ENCODE results near the gene SLC7A8. TPM values are rescaled to one million over a fixed set of nuclear protein-coding genes. Genes with fewer than 3 reads are reported as not detected.

The SLC7A8 gene
- total and polyA plus RNA-seq, 12 donors, result 6.8 to 50.9 (median 26.7) TPM

DNA sequence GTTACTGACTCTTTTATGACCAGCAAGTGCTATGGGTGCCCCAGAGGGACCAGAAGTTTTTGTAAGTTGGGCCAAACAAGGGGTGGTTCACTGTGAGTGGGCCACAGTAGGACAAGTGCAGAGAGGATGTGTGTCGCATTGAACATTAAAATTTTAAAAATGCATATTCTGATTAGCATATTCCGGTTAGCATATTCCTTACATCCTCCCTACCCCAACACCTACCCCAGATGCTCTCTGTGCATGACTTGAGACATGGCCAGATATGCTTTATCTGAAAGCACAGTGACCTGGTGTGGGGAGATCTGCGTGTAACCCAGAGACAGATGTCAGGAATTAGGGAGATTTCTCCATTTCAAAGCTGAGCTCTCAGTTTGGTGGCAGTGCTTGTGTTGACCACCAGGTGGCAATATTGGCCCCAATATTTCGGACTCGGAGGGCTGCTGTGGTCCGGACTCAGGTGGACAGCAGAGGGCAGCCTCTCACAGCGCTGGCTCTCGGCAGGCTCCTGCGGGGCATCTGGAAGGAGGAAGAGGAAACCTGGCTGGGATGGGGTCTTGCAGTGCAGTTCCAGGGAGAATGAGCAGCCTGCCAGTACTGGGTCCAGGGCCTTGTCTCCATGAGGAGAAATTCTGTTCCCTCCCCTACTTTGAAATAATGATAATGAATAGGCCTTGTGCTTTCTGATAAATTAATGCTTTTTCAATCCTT is 62.8 kb downstream of the SLC7A8 start:
- 16 to 21% (median 19%) methylated on average over 9 of the region's 9 CpGs for WGBS, 4 donors
- intact Hi-C loops (cut with DNase I), result loop anchor here (2.0 to 10.0 kb wide), 2 partner anchors 66 to 174 kb away; no protein-coding TSS in a partner anchor
- H3K27me3 ChIP-seq, result no peaks in the 10 kb centered on the region

DNA sequence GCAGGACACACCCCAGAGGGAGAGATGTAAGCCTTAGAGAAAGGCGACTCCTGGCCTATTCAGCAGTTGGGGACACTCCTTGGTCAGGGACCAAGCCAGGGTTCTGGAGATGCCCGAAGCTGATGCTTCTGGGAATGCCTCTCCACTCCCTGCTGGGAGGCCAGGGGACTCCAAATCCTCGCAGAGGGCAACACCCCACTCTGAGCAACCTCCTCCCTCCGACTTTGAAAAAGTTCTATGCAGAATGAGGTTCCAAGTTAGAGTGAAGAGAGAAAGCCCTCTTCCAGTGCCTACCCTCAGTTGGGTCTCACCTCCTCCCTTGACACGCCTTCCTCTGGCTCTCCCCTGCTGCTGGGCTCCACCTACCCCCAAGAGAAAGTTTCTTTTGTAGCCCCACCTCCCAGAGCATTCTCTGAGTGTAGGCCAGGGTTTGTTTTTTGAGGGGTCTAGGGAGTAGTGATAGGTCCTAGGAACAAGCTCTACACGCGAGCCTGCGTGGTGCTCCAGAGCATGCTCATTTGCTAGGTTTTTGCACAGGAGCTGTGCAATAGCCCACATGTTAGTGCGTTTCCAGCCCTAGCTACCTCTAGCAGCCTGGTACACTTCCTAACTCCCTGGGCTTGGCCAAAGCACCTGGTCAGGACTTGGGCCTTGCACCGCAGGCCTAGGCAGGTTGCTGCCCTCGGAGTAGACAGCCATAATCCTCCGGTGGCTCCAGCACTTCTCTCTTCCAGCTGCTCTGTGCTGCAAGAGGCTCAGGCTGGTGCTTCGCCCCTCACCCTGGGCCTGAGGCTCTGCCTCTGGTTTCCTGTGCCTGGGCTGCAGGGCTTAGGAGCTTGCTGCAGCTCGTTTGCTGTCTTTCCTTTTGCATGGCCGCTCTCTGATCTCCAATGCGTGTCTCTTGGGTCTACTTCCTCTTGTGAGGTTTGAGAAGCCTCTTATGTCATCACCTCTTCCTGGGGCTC is 63.8 kb downstream of the SLC7A8 start:
- 63 to 69% (median 65%) methylated on average over 12 to 16 of the region's 16 CpGs for WGBS, 4 donors
- H3K27me3 ChIP-seq, result no peaks in the 10 kb centered on the region
- DNase-seq, result no peak
- no peaks in the 10 kb centered on the region for H3K36me3 ChIP-seq (replicated peaks in 1 of 2)
- intact Hi-C loops (cut with DNase I), result loop anchor here (2.0 to 10.0 kb wide), 2 partner anchors 67 to 175 kb away; no protein-coding TSS in a partner anchor
- no peak for TF ChIP-seq POLR2A (IDR thresholded peaks at IDR 0.05)
- TF ChIP-seq, protein P1, sequence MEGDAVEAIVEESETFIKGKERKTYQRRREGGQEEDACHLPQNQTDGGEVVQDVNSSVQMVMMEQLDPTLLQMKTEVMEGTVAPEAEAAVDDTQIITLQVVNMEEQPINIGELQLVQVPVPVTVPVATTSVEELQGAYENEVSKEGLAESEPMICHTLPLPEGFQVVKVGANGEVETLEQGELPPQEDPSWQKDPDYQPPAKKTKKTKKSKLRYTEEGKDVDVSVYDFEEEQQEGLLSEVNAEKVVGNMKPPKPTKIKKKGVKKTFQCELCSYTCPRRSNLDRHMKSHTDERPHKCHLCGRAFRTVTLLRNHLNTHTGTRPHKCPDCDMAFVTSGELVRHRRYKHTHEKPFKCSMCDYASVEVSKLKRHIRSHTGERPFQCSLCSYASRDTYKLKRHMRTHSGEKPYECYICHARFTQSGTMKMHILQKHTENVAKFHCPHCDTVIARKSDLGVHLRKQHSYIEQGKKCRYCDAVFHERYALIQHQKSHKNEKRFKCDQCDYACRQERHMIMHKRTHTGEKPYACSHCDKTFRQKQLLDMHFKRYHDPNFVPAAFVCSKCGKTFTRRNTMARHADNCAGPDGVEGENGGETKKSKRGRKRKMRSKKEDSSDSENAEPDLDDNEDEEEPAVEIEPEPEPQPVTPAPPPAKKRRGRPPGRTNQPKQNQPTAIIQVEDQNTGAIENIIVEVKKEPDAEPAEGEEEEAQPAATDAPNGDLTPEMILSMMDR (IDR thresholded peaks at IDR 0.05), result no peak
- peak overlapping the region in 1 of 5 donors; percentile 32 for H3K27ac ChIP-seq
- H3K4me3 ChIP-seq, result no peak overlapping the region
- peaks cover 0 to 23% of the 10 kb centered on the region in 2 donors for H3K4me1 ChIP-seq (replicated peaks in 1 of 2)
- H3K9me3 ChIP-seq (replicated peaks in 1 of 3), result no peaks in the 10 kb centered on the region

More for the DNA sequence above, 62.8 kb downstream of the SLC7A8 start:
- peak; percentile 88 to 97 (median 93) for DNase-seq
- Histone ChIP-seq H3K4me3 (no peak overlapping the region), H3K4me1 (replicated peaks in 1 of 2) (peaks cover 0 to 16% of the 10 kb centered on the region in 2 donors), H3K36me3 (replicated peaks in 1 of 2) (no peaks in the 10 kb centered on the region), H3K27ac (peak overlapping the region in 2 of 5 donors; percentile 55 to 70), H3K9me3 (replicated peaks in 1 of 3) (no peaks in the 10 kb centered on the region)
- peak in 1 of 2 donors; percentile 43 for TF ChIP-seq POLR2A (IDR thresholded peaks at IDR 0.05)
- TF ChIP-seq, protein P1 (IDR thresholded peaks at IDR 0.05), result peak; percentile 100

DNA sequence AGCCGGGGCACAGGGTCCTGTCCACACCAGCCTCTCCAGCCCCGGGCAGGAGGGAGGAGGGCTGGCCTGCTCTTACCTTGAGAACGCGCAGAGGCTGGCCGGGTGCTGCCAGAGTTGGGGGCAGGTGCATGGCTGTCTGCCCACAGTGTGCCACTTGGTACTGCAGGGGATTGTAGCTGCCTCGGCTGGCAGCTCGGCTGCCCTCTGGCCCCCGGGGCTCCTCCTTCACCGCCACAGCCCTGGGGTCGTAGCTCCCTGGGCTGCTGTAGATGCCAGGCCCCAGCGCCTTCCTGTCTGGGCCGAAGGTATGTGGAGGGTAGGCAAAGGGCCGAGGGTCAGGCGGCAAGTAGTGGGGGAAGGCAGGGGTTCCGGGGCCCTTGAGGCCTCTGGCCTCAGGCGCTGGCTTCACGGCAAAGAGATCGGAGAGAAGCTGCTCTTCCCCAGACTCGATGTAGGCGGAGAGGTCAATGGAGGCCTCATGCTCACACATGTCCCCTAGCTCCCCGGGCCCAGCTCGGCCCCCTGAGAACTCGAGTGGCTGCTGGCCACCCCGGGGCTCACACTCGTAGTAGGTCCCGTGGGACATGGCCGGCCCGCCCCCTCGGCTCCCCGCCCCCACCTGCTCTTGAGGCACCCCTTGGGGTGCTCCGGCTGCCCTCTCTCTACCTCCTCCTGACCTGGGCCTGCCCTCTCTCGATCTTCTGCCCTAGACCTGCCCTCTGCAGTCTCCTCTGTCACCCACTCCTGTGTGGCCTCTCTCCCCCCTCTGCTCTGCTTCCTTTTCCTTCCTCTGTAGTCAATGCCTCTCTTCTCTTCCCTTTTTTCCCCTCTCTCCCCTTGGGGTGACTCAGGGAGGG is 64.7 kb downstream of the SLC7A8 start, which contains the start of gene CEBPE:
TSS of gene CEBPE (minus strand) at position 750 of the 857 bp plus-strand sequence. CDS start at position 586, 164 bp downstream.
- WGBS, 4 donors, result 57 to 77% (median 72%) methylated on average over 8 to 32 of the region's 32 CpGs
- H3K4me3 ChIP-seq, result no peak within 1 kb of the TSS

More for the DNA sequence above, 64.7 kb downstream of the SLC7A8 start, which contains the start of gene CEBPE:
- DNase-seq, result no peak
- no peaks in the 10 kb centered on the region for H3K9me3 ChIP-seq (replicated peaks in 1 of 3)
- H3K4me1 ChIP-seq (replicated peaks in 1 of 2), result peaks cover 0 to 23% of the 10 kb centered on the region in 2 donors
- no peaks in the 10 kb centered on the region for H3K36me3 ChIP-seq (replicated peaks in 1 of 2)
- H3K27ac ChIP-seq, result peak within 1 kb of the TSS in 1 of 5 donors; percentile 32
- intact Hi-C loops (cut with DNase I), result no loop called here
- no peaks in the 10 kb centered on the region for H3K27me3 ChIP-seq
- TF ChIP-seq, protein P1 (IDR thresholded peaks at IDR 0.05), result no peak
- no peak for TF ChIP-seq POLR2A (IDR thresholded peaks at IDR 0.05)

Measured in adrenal gland (tissue), 12 donors.